ENCODE data around the gene TMEM154.

TMEM154 gene

DNA sequence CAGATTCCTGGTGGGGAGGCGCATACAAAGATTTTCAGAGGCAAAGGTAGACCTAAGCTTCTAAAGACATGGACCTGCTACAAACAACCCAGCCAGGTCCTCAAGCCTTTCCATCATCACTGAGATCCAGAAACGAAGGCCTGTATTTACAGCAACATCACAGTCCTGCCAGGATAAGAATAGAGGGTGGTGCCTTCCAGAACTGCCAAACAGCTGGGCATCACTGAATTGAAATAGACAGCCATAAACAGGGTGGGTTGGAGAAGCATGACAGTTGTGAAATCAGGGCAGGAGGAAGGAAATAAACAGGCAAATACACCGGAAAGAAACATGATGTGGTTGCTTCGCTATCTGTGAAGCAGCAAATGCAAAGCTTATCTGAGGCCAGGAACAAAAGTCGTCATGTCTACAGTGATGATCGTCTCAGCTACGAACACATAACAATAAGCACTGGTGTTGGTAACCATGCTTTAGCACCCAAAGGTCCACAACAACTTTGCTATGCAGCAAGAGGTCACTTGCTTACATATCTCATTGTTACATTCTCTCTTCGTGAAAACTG lies 6.7 kb upstream of the TMEM154 start:
- H3K4me1 Mint-ChIP-seq (ENCODE audit: low read depth): peaks cover 15% of the 10 kb centered on the region

DNA sequence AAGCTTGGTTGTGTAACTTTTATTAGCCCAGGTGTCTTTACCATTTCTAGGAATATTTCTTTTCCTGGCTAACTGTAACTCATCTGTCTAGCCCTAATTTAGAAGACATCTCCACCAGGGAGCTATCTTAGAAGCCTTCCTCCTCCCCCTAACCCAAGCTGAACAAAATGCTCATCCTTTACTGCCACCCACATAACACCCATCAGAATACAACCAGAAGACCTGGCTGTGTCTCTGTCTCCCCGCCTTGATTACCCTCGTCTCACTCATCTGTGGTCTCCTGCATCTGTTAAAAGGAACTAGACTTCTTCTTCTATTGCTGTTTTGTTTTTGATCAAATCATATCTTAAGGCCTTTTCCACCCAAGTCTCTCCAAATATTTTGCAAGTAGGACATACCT lies 4.8 kb upstream of the TMEM154 start:
- intact Hi-C loops (cut with micrococcal nuclease): no loop called here

More for the DNA sequence above, 6.7 kb upstream of the TMEM154 start:
- intact Hi-C loops (cut with micrococcal nuclease): no loop called here
- Mint-ChIP-seq H3K4me3 (no peak overlapping the region), H3K27me3 (no peaks in the 10 kb centered on the region), H3K36me3 (ENCODE audit: low read depth) (no peaks in the 10 kb centered on the region), H3K27ac (no peak overlapping the region), H3K9me3 (no peaks in the 10 kb centered on the region)

GRCh38 chr4:152684007-152684406 lies 4.2 kb upstream of the TMEM154 start:
- Mint-ChIP-seq H3K27me3 (no peaks in the 10 kb centered on the region), H3K4me3 (no peak overlapping the region), H3K27ac (no peak overlapping the region), H3K36me3 (ENCODE audit: low read depth) (no peaks in the 10 kb centered on the region), H3K9me3 (no peaks in the 10 kb centered on the region), H3K4me1 (ENCODE audit: low read depth) (peaks cover 16% of the 10 kb centered on the region)
- intact Hi-C loops (cut with micrococcal nuclease): no loop called here

More for the DNA sequence above, 4.8 kb upstream of the TMEM154 start:
- Mint-ChIP-seq H3K27me3 (no peaks in the 10 kb centered on the region), H3K9me3 (no peaks in the 10 kb centered on the region), H3K27ac (no peak overlapping the region), H3K36me3 (ENCODE audit: low read depth) (no peaks in the 10 kb centered on the region), H3K4me3 (no peak overlapping the region), H3K4me1 (ENCODE audit: low read depth) (peaks cover 11% of the 10 kb centered on the region)

GRCh38 chr4:152682143-152682941 lies 2.5 kb upstream of the TMEM154 start:
- no peaks in the 10 kb centered on the region for H3K27me3 Mint-ChIP-seq
- no peaks in the 10 kb centered on the region for H3K9me3 Mint-ChIP-seq
- intact Hi-C loops (cut with micrococcal nuclease): no loop called here
- no peak overlapping the region for H3K4me3 Mint-ChIP-seq
- H3K36me3 Mint-ChIP-seq (ENCODE audit: low read depth): no peaks in the 10 kb centered on the region
- no peak overlapping the region for H3K27ac Mint-ChIP-seq
- H3K4me1 Mint-ChIP-seq (ENCODE audit: low read depth): peaks cover 31% of the 10 kb centered on the region

DNA sequence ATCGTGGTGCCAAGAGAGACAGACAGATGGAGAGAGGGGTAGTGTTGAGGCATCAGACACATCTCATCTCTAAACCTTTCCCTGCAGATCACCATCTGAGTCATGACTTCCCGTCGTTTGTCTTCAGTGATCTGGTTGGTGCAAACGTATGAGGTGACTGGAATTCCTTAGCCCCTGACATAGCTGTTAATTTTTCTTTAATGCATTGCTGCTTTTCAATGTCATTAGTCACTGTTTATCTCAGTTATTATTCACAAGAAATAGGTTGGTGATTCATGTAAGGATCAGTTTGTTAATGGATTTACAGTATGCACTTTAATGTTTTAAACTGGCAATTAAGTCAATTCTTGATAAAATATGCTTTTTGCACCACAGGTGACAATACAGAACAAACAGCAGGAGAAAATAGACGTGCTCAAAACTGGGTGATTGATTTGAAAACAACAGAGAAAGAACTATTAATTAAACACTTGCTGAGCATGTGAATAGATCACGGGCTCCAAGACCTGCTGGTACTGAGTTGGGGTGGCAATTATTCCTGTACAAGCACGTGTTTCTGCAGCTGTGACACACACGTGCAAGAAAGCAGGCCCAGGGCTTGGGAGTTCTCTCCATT lies 1.3 kb upstream of the TMEM154 start:
- Mint-ChIP-seq H3K36me3 (ENCODE audit: low read depth) (no peaks in the 10 kb centered on the region), H3K4me3 (no peak overlapping the region), H3K27ac (no peak overlapping the region), H3K27me3 (no peaks in the 10 kb centered on the region), H3K4me1 (ENCODE audit: low read depth) (peaks cover 33% of the 10 kb centered on the region), H3K9me3 (no peaks in the 10 kb centered on the region)
- intact Hi-C loops (cut with micrococcal nuclease): no loop called here

- peaks cover 41% of the 10 kb centered on the region for H3K4me1 Mint-ChIP-seq (ENCODE audit: low read depth)
These were observed 956 bp downstream of the TMEM154 start for GRCh38 chr4:152678841-152679240.

GRCh38 chr4:152677117-152677516 lies 2.7 kb downstream of the TMEM154 start:
- no peaks in the 10 kb centered on the region for H3K27me3 Mint-ChIP-seq

More at GRCh38 chr4:152678841-152679240, 956 bp downstream of the TMEM154 start:
- intact Hi-C loops (cut with micrococcal nuclease): loop anchor here (10.0 kb wide), 1 partner anchor 56 kb away; no protein-coding TSS in a partner anchor
- Mint-ChIP-seq H3K4me3 (no peak overlapping the region), H3K36me3 (ENCODE audit: low read depth) (no peaks in the 10 kb centered on the region), H3K27ac (no peak overlapping the region), H3K27me3 (no peaks in the 10 kb centered on the region), H3K9me3 (no peaks in the 10 kb centered on the region)

GRCh38 chr4:152676052-152676854 lies 3.5 kb downstream of the TMEM154 start:
- Mint-ChIP-seq H3K4me3 (no peak overlapping the region), H3K36me3 (ENCODE audit: low read depth) (no peaks in the 10 kb centered on the region)

More at GRCh38 chr4:152677117-152677516, 2.7 kb downstream of the TMEM154 start:
- Mint-ChIP-seq H3K4me3 (no peak overlapping the region), H3K4me1 (ENCODE audit: low read depth) (peaks cover 41% of the 10 kb centered on the region), H3K27ac (no peak overlapping the region), H3K9me3 (no peaks in the 10 kb centered on the region), H3K36me3 (ENCODE audit: low read depth) (no peaks in the 10 kb centered on the region)
- intact Hi-C loops (cut with micrococcal nuclease): loop anchor here (10.0 kb wide), 1 partner anchor 58 kb away; no protein-coding TSS in a partner anchor

GRCh38 chr4:152674359-152674758 lies 5.4 kb downstream of the TMEM154 start:
- intact Hi-C loops (cut with micrococcal nuclease): loop anchor here (10.0 kb wide), 1 partner anchor 60 kb away; no protein-coding TSS in a partner anchor
- no peaks in the 10 kb centered on the region for H3K9me3 Mint-ChIP-seq
- H3K4me1 Mint-ChIP-seq (ENCODE audit: low read depth): peaks cover 39% of the 10 kb centered on the region
- no peak overlapping the region for H3K27ac Mint-ChIP-seq
- no peaks in the 10 kb centered on the region for H3K27me3 Mint-ChIP-seq
- no peaks in the 10 kb centered on the region for H3K36me3 Mint-ChIP-seq (ENCODE audit: low read depth)
- no peak overlapping the region for H3K4me3 Mint-ChIP-seq

More at GRCh38 chr4:152676052-152676854, 3.5 kb downstream of the TMEM154 start:
- H3K9me3 Mint-ChIP-seq: no peaks in the 10 kb centered on the region
- H3K4me1 Mint-ChIP-seq (ENCODE audit: low read depth): peaks cover 41% of the 10 kb centered on the region
- H3K27me3 Mint-ChIP-seq: no peaks in the 10 kb centered on the region
- intact Hi-C loops (cut with micrococcal nuclease): loop anchor here (10.0 kb wide), 1 partner anchor 59 kb away; no protein-coding TSS in a partner anchor
- no peak overlapping the region for H3K27ac Mint-ChIP-seq

DNA sequence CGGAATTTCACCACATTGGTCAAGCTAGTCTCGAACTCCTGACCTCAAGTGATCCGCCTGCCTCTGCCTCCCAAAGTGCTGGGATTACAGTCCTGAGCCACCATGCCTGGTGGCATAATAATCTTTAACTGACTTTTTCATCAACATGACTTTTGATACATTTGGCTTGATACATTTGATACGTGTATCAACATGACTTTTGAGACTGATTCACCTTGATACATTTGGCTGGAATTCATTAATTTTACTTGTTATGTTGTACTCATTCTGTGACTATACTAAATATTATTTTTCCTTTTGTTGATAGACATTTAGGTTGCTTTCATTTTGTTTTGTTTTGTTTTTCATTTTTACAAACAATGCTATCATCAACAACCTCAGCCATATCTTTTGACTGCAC lies 6.3 kb downstream of the TMEM154 start:
- intact Hi-C loops (cut with micrococcal nuclease): loop anchor here (10.0 kb wide), 1 partner anchor 61 kb away; no protein-coding TSS in a partner anchor
- Mint-ChIP-seq H3K4me3 (no peak overlapping the region), H3K4me1 (ENCODE audit: low read depth) (peaks cover 31% of the 10 kb centered on the region), H3K27me3 (no peaks in the 10 kb centered on the region), H3K27ac (no peak overlapping the region), H3K36me3 (ENCODE audit: low read depth) (no peaks in the 10 kb centered on the region), H3K9me3 (no peaks in the 10 kb centered on the region)

DNA sequence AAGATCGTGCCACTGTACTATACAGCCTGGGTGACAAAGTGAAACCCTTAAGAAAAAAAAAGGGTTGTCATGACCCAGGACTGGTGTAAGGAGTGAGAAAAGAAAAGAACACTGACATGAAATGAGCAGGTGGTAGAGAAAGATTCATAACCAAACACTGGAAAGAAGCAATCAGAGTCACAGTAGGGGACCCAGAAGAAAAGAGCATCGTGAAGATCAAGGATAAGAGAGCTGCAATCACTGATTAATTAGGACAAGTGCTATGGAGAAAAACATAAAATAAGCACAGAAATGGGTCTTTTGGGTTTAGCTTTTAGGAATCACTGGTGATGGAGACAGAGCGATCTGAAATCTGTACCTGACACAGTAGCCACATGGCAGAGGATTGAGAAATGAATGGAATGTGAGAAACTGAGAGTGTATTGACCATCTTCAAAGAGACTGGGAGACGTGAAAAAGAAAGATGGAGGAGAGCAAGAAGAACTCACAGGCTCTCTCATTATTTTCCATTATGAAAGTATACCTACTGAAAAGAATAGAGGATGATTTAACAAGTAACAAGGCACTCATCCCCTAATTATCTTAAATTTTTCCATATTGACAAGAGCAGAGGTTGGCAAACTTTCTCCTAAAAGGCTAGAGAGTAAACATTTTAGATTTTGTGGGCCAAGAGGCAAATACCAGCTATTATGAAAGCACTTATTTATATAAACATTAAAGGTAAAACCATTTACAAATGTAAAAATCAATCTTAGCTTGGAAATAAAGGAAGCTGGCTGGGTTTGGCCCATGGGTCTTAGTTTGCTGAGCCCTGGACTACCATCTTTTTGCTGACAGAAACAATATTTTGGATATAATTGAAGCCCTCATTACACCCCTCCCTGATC lies 7.3 kb downstream of the TMEM154 start:
- intact Hi-C loops (cut with micrococcal nuclease): loop anchor here (10.0 kb wide), 1 partner anchor 62 kb away; no protein-coding TSS in a partner anchor
- peaks cover 21% of the 10 kb centered on the region for H3K4me1 Mint-ChIP-seq (ENCODE audit: low read depth)

GRCh38 chr4:152668338-152668964 lies 11.3 kb downstream of the TMEM154 start:
- H3K27me3 Mint-ChIP-seq: no peaks in the 10 kb centered on the region
- no peak overlapping the region for H3K4me3 Mint-ChIP-seq
- no peaks in the 10 kb centered on the region for H3K9me3 Mint-ChIP-seq
- no peak overlapping the region for H3K27ac Mint-ChIP-seq
- intact Hi-C loops (cut with micrococcal nuclease): loop anchor here (10.0 kb wide), 1 partner anchor 106 kb away; the partner anchor contains the start of genes ARFIP1 and TIGD4
- H3K4me1 Mint-ChIP-seq (ENCODE audit: low read depth): peaks cover 22% of the 10 kb centered on the region
- H3K36me3 Mint-ChIP-seq (ENCODE audit: low read depth): no peaks in the 10 kb centered on the region

More for the DNA sequence above, 7.3 kb downstream of the TMEM154 start:
- no peak overlapping the region for H3K4me3 Mint-ChIP-seq
- H3K27ac Mint-ChIP-seq: no peak overlapping the region
- H3K9me3 Mint-ChIP-seq: no peaks in the 10 kb centered on the region
- no peaks in the 10 kb centered on the region for H3K27me3 Mint-ChIP-seq
- no peaks in the 10 kb centered on the region for H3K36me3 Mint-ChIP-seq (ENCODE audit: low read depth)
